Glomerular visceral epithelial cell (primary cell): ENCODE measurements around the gene AGAP2.
"Not testable (repeated sequence)": the region's sequence is repeated elsewhere in the genome, so short reads cannot be mapped to it uniquely, and the experiment has no call there.

ENCODE experiments used
- DNase-seq: peaks from one replicate; pipeline ENCODE4 v3.0.0-alpha.2; 2016; ENCODE audit errors: extremely low spot score

The AGAP2 gene

GRCh38 chr12:57723630-57723962 is 14.9 kb downstream of the AGAP2 start:
- DNase-seq = no peak

GRCh38 chr12:57722716-57723629 is 15.6 kb downstream of the AGAP2 start:
- no peak for DNase-seq

- DNase-seq = not testable (repeated sequence)
Measured at GRCh38 chr12:57721846-57722608, 16.5 kb downstream of the AGAP2 start.

- DNase-seq = no peak
Measured at GRCh38 chr12:57720606-57721595, 17.6 kb downstream of the AGAP2 start.

GRCh38 chr12:57719777-57720605 is 18.6 kb downstream of the AGAP2 start:
- no peak for DNase-seq

- DNase-seq = no peak
Measured at GRCh38 chr12:57718641-57719528, 19.7 kb downstream of the AGAP2 start.

GRCh38 chr12:57717846-57718640 is 20.5 kb downstream of the AGAP2 start:
- DNase-seq = no peak

GRCh38 chr12:57717131-57717530 is 21.4 kb downstream of the AGAP2 start:
- DNase-seq = no peak

- DNase-seq = no peak
Measured at GRCh38 chr12:57716305-57716704, 22.2 kb downstream of the AGAP2 start.

GRCh38 chr12:57715786-57716185 is 22.8 kb downstream of the AGAP2 start:
- no peak for DNase-seq

- DNase-seq = not testable (repeated sequence)
Measured at GRCh38 chr12:57715036-57715748, 23.4 kb downstream of the AGAP2 start.

- no peak for DNase-seq
Measured at GRCh38 chr12:57713209-57713608, 25.3 kb downstream of the AGAP2 start.

GRCh38 chr12:57712701-57713100 is 25.8 kb downstream of the AGAP2 start:
- DNase-seq = no peak

- no peak for DNase-seq
Measured at GRCh38 chr12:57708296-57708695, 30.2 kb downstream of the AGAP2 start.

GRCh38 chr12:57707250-57707649 is 31.3 kb downstream of the AGAP2 start:
- DNase-seq = no peak

GRCh38 chr12:57700317-57700716 is 38.2 kb downstream of the AGAP2 start:
- no peak for DNase-seq

- no peak for DNase-seq
Measured at GRCh38 chr12:57698414-57698813, 40.1 kb downstream of the AGAP2 start.

- no peak for DNase-seq
Measured at GRCh38 chr12:57697076-57697475, 41.5 kb downstream of the AGAP2 start.
